Measurements from ENCODE around the gene DNM3. TPM values are rescaled to one million over a fixed set of nuclear protein-coding genes. Genes with fewer than 3 reads are reported as not detected.
"Not testable (repeated sequence)": the region's sequence is repeated elsewhere in the genome, so short reads cannot be mapped to it uniquely, and the experiment has no call there.

Gene DNM3
- total and polyA plus RNA-seq, 2 donors (not counting 1 experiment from before 2014, with no cell fraction given), result 1.0 to 1.3 TPM

- WGBS (ENCODE audit: insufficient coverage), result no CpG with 5 or more reads among the region's 2 CpGs
- H4K20me1 ChIP-seq (ENCODE audit: control insufficient read depth, insufficient read depth, low read length, poor library complexity, severe bottlenecking), result no peaks in the 10 kb centered on the region
- H3K36me3 ChIP-seq (replicated peaks in 1 of 2; ENCODE audit: control extremely low read depth in 1 of 2, control insufficient read depth in 1 of 2, extremely low read depth in 1 of 2, insufficient read depth in 2 of 2, low read length in 1 of 2), result peaks cover 0 to 3% of the 10 kb centered on the region in 2 experiments
- H3K79me2 ChIP-seq (ENCODE audit: control insufficient read depth, insufficient read depth, low read length), result peaks cover 4% of the 10 kb centered on the region
- no peaks in the 10 kb centered on the region for H3K9me3 Mint-ChIP-seq (ENCODE audit: insufficient read depth)
- no peak overlapping the region for H3K4me3 ChIP-seq (ENCODE audit: control extremely low read depth in 1 of 5, extremely low read depth in 1 of 5, insufficient read depth in 1 of 5, low read depth in 2 of 5, low read length in 4 of 5)
- H3K27me3 ChIP-seq (replicated peaks in 1 of 4; ENCODE audit: control extremely low read depth in 1 of 4, control insufficient read depth in 3 of 4, insufficient read depth in 4 of 4, low read length in 3 of 4), result no peaks in the 10 kb centered on the region
- no peak for ATAC-seq (ENCODE audit: low read depth)
- H3K9ac ChIP-seq (ENCODE audit: low read length), result no peak overlapping the region
- peaks cover 10 to 12% of the 10 kb centered on the region in 2 donors for H3K4me1 ChIP-seq (ENCODE audit: control insufficient read depth in 2 of 2, insufficient read depth in 2 of 2, low read length in 2 of 2)
- no peak overlapping the region for H3K4me2 ChIP-seq (replicated peaks; ENCODE audit: low read depth, low read length, poor library complexity, severe bottlenecking)
- no peak overlapping the region for H3K27ac Mint-ChIP-seq
- no peak for DNase-seq
- no peak overlapping the region for H2AFZ ChIP-seq (ENCODE audit: insufficient read depth, low read depth, low read length, poor library complexity, severe bottlenecking)
- H3K9me3 ChIP-seq (ENCODE audit: control extremely low read depth in 1 of 3, control insufficient read depth in 2 of 3, insufficient read depth in 1 of 3, low read length in 2 of 3), result no peaks in the 10 kb centered on the region
- intact Hi-C loops (cut with micrococcal nuclease), result no loop called here
- H3K4me1 Mint-ChIP-seq, result peaks cover 15% of the 10 kb centered on the region
- CTCF ChIA-PET, result interaction anchor here (0.7 to 3.8 kb wide), 6 partner anchors 13 to 631 kb away, joined by 3 to 54 read pairs (median 4); partner anchors contain the start of gene PIGC
- no peak overlapping the region for H3K27ac ChIP-seq (ENCODE audit: low read length in 2 of 2)
- no peak overlapping the region for H3K4me3 Mint-ChIP-seq
- TF ChIP-seq EZH2 (IDR thresholded peaks at IDR 0.05; ENCODE audit: borderline replicate concordance, insufficient read depth, low read depth, low read length, poor library complexity, severe bottlenecking) (no peak), CTCF (IDR thresholded peaks at IDR 0.05) (no peak)
- POLR2A ChIA-PET, result no interaction called here
- H3K27me3 Mint-ChIP-seq, result no peaks in the 10 kb centered on the region
Measured at GRCh38 chr1:172431204-172431603, 589.9 kb downstream of the DNM3 start.

- peaks cover 15% of the 10 kb centered on the region for H3K4me1 Mint-ChIP-seq
- CTCF ChIA-PET, result interaction anchor here (0.5 to 3.8 kb wide), 8 partner anchors 10 to 631 kb away, joined by 3 to 54 read pairs (median 3); partner anchors contain the start of gene PIGC
- Histone ChIP-seq H3K4me2 (replicated peaks; ENCODE audit: low read depth, low read length, poor library complexity, severe bottlenecking) (no peak overlapping the region), H3K9me3 (ENCODE audit: control extremely low read depth in 1 of 3, control insufficient read depth in 2 of 3, insufficient read depth in 1 of 3, low read length in 2 of 3) (no peaks in the 10 kb centered on the region), H3K4me3 (ENCODE audit: control extremely low read depth in 1 of 5, extremely low read depth in 1 of 5, insufficient read depth in 1 of 5, low read depth in 2 of 5, low read length in 4 of 5) (no peak overlapping the region), H3K27ac (ENCODE audit: low read length in 2 of 2) (no peak overlapping the region), H3K4me1 (ENCODE audit: control insufficient read depth in 2 of 2, insufficient read depth in 2 of 2, low read length in 2 of 2) (peaks cover 10 to 12% of the 10 kb centered on the region in 2 donors), H3K27me3 (replicated peaks in 1 of 4; ENCODE audit: control extremely low read depth in 1 of 4, control insufficient read depth in 3 of 4, insufficient read depth in 4 of 4, low read length in 3 of 4) (no peaks in the 10 kb centered on the region), H2AFZ (ENCODE audit: insufficient read depth, low read depth, low read length, poor library complexity, severe bottlenecking) (no peak overlapping the region), H3K9ac (ENCODE audit: low read length) (no peak overlapping the region), H3K36me3 (replicated peaks in 1 of 2; ENCODE audit: control extremely low read depth in 1 of 2, control insufficient read depth in 1 of 2, extremely low read depth in 1 of 2, insufficient read depth in 2 of 2, low read length in 1 of 2) (peaks cover 0 to 3% of the 10 kb centered on the region in 2 experiments), H4K20me1 (ENCODE audit: control insufficient read depth, insufficient read depth, low read length, poor library complexity, severe bottlenecking) (no peaks in the 10 kb centered on the region), H3K79me2 (ENCODE audit: control insufficient read depth, insufficient read depth, low read length) (peaks cover 4% of the 10 kb centered on the region)
- H3K27me3 Mint-ChIP-seq, result no peaks in the 10 kb centered on the region
- POLR2A ChIA-PET, result no interaction called here
- TF ChIP-seq EZH2 (IDR thresholded peaks at IDR 0.05; ENCODE audit: borderline replicate concordance, insufficient read depth, low read depth, low read length, poor library complexity, severe bottlenecking) (no peak), CTCF (IDR thresholded peaks at IDR 0.05) (no peak)
- intact Hi-C loops (cut with micrococcal nuclease), result no loop called here
- no peaks in the 10 kb centered on the region for H3K9me3 Mint-ChIP-seq (ENCODE audit: insufficient read depth)
- no peak overlapping the region for H3K4me3 Mint-ChIP-seq
- no peak overlapping the region for H3K27ac Mint-ChIP-seq
- DNase-seq, result no peak
- ATAC-seq (ENCODE audit: low read depth), result no peak
- WGBS (ENCODE audit: insufficient coverage), result 87% methylated on average over 8 of the region's 9 CpGs
Measured at GRCh38 chr1:172431721-172432192, 590.5 kb downstream of the DNM3 start.

GRCh38 chr1:172437183-172437582, 595.9 kb downstream of the DNM3 start:
- H3K9me3 ChIP-seq (ENCODE audit: control extremely low read depth in 1 of 3, control insufficient read depth in 2 of 3, insufficient read depth in 1 of 3, low read length in 2 of 3); H3K27me3 Mint-ChIP-seq; ATAC-seq (ENCODE audit: low read depth); H3K9me3 Mint-ChIP-seq (ENCODE audit: insufficient read depth); intact Hi-C loops (cut with micrococcal nuclease); H3K27ac Mint-ChIP-seq; H3K9ac ChIP-seq (ENCODE audit: low read length); H3K4me3 ChIP-seq (ENCODE audit: control extremely low read depth in 1 of 5, extremely low read depth in 1 of 5, insufficient read depth in 1 of 5, low read depth in 2 of 5, low read length in 4 of 5); H3K4me2 ChIP-seq (replicated peaks; ENCODE audit: low read depth, low read length, poor library complexity, severe bottlenecking); DNase-seq; H2AFZ ChIP-seq (ENCODE audit: insufficient read depth, low read depth, low read length, poor library complexity, severe bottlenecking); H3K4me1 ChIP-seq (ENCODE audit: control insufficient read depth in 2 of 2, insufficient read depth in 2 of 2, low read length in 2 of 2); H3K27me3 ChIP-seq (replicated peaks in 1 of 4; ENCODE audit: control extremely low read depth in 1 of 4, control insufficient read depth in 3 of 4, insufficient read depth in 4 of 4, low read length in 3 of 4); H3K36me3 ChIP-seq (replicated peaks in 1 of 2; ENCODE audit: control extremely low read depth in 1 of 2, control insufficient read depth in 1 of 2, extremely low read depth in 1 of 2, insufficient read depth in 2 of 2, low read length in 1 of 2); H3K27ac ChIP-seq (ENCODE audit: low read length in 2 of 2); H4K20me1 ChIP-seq (ENCODE audit: control insufficient read depth, insufficient read depth, low read length, poor library complexity, severe bottlenecking); POLR2A ChIA-PET; H3K4me3 Mint-ChIP-seq; H3K79me2 ChIP-seq (ENCODE audit: control insufficient read depth, insufficient read depth, low read length): not testable (repeated sequence)
- WGBS (ENCODE audit: insufficient coverage), result no CpG with 5 or more reads among the region's 3 CpGs
- CTCF ChIA-PET, result interaction anchor here (1.7 kb wide), 1 partner anchor 435 kb away, joined by 5 read pairs; no protein-coding TSS in a partner anchor
- peaks cover 21% of the 10 kb centered on the region for H3K4me1 Mint-ChIP-seq
